DMS53 treated with DMSO at 0.1 percent for 48 hours (cell line): ENCODE measurements around the gene GALNT11.
"Not testable (repeated sequence)": the region's sequence is repeated elsewhere in the genome, so short reads cannot be mapped to it uniquely, and the experiment has no call there.

Experiments used
- DNase-seq: peaks from one replicate; lab custom pipeline; 2025; ENCODE audit not compliant: unreplicated experiment; lab: John Stamatoyannopoulos, UW

GALNT11 gene

DNA sequence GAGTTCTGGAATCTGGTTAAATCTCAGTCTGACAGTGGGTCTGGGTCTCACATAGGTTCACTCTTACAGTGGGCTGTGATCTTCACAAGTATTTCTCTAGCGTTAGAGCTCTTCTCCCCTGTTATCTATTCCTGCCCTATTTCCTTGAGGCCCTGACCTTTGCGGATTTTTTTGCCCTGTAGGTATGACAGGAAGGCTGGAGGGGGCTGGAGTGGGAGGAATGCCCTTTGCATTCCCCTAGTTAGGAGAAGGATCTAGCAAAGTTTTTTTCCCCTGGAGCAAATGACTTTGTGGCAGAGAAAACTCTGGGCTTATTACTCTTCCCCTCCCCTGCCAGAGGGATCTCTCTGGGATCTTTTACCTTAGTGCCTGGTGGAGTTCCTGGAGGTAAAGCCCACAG, 49.2 kb downstream of the GALNT11 start:
- no peak for DNase-seq

DNA sequence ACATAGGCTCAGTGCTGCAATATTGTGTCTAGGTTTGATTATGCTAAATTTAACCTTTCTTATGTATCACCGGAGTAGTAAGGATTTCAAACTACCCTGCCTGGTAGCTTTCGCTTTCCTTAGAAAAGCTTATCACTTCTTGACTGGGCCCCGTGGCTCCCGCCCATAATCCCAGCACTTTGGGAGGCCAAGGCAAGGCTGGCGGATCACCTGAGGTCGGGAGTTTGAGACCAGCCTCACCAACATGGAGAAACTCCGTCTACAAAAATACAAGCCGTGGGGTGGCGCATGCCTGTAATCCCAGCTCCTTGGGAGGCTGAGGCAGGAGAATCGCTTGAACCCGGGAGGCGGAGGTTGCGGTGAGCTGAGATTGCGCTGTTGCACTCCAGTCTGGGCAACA, 49.9 kb downstream of the GALNT11 start:
- DNase-seq, result not testable (repeated sequence)

DNA sequence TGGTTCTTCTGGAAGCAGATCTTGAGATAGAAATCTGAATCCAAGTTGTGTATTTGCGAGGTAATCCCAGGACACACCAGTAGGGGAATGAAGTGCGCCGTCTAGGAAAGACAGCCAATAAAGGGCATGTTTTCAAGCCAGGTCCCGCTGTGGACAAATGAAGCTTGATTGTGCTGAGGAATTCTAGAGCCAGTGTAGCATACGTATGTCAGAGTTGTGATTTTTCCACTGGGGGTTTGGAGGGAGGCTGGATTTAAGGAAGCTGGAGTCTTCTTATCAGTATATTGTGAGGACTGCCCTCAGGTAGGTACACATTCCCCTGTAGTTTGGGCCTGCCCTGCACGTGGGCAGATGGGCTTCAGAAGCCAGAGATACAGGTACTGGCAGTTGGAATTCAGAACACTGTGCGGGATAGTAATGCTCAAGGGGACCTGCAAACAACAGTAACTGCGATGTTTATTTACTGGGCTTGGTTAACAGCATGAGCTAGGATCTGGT, 50.9 kb downstream of the GALNT11 start:
- no peak for DNase-seq

DNA sequence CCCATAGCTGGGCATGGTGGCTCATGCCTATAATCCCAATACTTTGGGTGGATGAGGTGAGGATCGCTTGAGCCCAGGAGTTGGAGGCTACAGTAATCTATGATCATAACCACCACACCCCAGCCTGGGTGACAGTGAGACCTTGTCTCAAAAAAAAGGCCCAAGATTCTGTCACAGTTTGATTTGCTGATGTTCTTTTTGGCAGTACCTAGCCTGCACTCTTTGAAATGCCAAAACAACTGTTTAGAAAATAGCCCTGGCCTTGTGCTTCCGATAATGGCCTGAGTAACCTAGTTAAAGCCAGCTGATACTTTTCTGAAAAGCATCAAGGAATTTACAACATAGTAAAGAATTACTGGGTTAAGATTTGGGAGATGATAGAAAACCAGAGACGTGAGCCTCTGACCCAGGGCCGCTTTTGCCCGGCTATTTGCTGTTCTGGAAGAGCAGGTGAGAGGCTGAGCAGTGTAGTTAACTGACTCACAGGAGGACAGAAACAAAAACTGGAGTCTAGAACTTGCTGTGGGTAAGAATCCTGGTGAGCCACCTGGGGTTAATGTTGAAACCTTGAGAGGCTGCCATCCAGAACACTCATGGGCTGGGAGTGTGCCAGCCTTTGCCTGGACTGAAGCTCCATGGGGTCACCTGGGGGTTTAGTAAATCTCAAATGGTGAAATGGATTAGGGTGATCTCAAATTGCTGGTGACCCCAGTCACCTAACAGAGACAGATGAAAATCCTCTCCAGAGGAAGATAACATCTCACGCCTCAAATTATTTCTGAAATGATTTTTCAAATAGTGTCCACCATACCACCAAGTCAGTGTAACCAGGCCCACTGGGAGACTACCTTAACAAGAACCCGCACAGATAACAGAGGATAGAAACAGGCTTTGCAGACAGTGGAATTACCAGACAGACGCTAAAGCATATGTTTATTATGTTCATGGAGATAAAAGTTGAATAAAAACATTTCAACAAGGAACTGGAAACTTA, 51.8 kb downstream of the GALNT11 start:
- no peak for DNase-seq

DNA sequence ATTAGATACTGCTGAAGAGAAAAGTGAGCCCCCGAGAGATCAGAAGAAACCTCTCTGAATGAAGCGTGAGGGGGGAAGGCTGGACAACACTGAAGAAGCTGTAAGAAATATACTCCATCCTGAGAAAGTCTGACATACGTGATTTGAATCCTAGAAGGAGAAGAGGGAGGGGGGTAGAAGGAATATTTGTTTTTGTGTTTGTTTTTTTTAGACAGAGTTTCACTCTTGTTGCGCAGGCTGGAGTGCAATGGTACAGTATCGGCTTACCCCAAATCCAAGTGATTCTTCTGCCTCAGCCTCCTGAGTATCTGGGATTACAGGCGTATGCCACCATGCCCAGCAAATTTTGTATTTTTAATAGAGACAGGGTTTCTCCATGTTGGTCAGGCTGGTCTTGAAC, 52.6 kb downstream of the GALNT11 start:
- DNase-seq, result no peak

DNA sequence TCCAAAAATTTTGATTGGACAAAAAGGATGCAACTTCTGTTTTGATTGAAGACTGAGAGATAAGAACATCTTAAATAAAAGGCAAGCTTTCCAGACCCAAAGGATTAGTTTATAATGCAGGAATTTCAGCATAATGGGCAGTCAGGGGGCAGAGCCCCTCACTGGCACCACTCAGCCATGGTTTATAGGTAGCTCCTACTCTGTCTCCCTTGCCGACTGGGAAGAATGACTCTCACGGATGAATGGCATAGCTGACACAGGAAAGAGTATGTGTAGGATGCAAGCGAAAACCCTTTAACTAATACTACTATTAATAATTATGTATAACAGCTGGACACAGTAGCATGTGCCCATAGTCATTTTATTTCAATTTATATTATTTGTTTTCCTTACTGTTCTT, 53.3 kb downstream of the GALNT11 start:
- DNase-seq, result no peak

DNA sequence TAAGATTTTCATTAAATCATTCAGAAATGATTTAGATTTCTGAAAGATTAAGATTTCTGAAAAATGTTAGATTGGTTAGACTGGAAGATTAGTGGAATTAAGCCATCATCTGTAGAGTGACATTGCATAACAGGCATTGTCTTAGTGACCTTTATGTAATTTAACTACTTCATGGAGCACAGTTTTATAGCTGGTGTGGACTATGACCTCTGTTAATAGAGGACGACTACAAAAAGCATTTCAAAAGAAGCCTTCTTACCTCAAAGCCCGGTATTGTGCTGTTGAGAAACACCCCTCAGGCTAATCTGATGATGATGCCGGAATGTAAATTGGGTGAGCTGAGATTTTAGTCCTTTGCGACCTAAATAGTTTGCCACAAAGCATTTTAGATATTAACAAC, 55.6 kb downstream of the GALNT11 start:
- no peak for DNase-seq

DNA sequence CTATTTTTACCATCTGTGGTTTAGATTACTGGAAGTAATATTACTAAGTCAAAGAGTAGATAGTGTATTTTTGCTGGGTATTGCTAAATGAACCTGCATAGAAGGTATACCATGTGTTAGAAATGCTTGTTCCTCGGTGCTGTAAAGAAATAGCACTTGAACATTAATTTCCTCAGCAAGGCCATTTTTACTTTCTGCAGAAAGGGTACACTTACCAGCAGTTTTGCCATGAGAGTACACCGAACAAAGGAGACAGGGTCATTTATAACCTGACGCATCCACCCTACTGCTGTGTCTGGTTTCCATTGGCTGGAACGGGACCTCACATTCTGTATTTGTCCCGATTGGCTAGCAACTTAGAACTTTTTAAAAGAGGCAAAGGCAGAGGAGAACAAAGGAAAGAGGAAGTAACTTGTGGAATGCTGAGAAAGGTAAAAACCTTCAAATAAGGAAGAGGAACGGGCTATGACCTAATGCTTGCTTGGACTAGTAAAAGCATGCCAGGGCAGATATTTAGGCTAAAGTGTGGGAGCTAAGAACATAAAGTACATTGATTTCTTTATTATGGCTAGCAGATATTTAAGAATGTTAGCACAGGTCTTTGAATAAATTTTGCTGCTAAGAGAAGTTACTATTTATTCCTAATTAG, 56.7 kb downstream of the GALNT11 start:
- DNase-seq, result not testable (repeated sequence)

DNA sequence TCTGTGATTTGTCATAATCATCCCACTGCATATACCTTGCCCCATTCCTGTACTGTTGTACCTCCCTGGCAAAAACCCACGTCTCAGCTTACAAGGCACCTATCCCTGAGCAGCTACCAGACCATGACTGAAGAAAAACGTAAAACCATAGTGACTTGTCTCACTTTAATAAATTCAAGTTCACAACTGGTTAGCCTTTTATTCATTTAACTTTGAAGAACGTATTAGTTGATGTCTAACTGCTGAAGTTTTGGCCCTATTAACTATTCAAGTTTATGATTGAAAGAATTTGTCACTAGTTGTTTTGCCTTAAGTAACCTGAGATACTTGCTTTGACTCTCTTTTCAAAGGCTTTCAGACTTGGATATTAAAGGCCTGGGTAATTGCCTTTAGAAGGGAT, 59.7 kb downstream of the GALNT11 start:
- DNase-seq, result no peak

DNA sequence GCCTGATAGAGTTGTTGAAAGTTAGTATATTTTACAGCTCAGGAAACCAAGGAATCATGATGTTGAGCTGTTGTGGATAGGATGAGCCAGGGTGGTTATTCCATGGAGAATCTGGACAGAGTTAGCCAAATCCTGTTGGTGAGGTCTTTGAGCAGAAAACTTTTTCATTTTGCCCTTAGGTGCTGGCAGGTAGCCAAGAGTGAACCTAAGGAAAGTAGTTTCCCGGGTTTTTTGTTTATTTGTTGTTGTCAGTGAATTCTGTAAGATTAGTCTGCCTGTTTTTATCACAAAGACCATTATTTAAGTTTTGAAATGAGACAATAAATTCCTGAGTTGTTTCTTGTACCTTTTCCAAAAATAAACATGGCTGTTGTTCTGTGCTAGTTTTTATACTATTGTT, 61.0 kb downstream of the GALNT11 start:
- DNase-seq, result no peak

DNA sequence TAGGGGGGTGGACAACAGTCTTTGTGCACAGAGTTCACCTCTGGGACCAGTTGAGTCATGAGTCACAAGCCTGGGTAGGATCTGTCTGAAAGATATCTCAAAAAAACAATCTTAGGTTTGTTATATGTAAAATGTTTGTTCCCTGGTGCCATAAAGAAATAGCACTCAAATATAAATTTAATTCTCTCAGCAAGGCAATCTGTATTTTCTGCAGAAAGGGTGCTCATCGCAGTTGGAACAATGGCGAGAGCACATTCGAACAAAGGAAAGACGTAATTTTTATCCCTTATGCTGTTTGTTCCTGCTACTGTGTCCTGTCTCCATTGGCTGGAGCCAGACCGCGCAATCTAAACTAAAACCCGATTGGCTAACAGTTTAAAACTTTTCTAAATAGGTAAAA, 63.7 kb downstream of the GALNT11 start:
- DNase-seq, result no peak

DNA sequence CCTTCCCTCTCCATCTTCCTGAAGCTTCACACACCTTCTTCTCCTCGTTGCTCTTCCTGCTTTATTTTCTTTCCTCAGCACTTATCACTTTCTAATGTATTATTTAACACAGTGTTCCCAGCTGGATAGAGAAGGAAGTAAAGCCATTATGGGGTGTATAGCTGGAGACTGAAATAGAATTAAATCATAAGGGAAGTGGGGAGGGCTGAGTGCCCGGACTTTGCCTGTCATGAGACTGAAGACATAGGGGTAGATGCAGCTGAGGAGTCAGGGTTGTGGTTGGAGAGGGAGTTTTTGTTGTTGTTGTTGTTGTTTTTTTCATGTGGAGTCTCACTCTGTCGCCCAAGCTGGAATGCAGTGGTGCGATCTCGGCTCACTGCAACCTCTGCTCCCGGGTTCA, 65.3 kb downstream of the GALNT11 start:
- DNase-seq, result no peak

DNA sequence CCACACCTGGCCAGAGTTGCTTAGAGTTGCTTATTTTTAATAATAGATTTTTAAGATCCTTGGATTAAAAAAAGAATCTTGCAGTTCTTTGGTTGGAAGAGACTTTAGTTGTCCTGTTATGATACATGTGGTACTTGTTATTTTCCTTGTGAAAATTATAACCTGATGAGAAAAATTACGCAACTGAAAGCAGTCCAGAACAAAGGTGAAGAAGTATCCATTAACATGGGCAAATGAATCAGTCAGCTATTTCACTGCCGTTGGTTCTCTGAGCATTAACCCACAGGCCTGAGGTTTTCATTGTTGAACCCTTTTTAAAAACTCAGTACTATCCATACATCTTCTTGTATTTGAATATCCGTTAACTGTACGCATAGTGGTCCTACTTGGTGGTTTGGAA, 68.2 kb downstream of the GALNT11 start:
- no peak for DNase-seq

DNA sequence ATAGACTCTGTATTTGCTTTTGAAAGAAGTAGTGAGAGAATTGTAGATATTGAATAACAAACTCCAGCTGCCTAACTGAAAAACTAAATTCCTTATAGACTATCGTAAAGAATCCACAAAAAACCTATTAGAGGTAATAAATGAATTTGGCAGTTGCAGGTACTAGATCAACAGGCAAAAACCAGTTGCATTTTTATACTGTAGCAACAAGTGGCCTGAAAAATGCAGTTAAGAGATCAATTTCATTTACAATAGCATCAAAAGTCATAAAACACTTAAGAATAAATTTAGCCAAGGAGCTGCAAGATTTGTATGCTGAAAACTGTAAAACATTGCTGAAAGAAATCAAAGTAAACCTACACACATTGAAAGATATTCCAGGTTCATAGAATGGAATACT, 70.3 kb downstream of the GALNT11 start:
- no peak for DNase-seq

DNA sequence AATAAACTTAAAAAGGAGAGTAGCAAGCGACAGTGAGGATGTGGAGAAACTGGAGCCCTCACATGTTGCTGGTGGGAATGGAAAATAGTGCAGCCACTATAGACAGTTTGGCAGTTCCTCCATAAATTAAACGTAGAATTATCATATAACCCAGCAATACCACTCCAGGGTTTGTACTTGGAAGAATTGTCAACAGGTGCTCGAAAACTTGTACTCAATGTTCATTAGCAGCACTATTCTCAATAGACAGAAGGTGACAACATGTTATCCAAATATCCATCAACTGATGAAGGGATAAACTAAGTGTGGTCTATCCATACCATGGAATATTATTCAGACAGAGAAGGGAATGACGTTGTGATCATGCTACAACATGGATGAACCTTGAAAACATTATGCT, 71.9 kb downstream of the GALNT11 start:
- no peak for DNase-seq

DNA sequence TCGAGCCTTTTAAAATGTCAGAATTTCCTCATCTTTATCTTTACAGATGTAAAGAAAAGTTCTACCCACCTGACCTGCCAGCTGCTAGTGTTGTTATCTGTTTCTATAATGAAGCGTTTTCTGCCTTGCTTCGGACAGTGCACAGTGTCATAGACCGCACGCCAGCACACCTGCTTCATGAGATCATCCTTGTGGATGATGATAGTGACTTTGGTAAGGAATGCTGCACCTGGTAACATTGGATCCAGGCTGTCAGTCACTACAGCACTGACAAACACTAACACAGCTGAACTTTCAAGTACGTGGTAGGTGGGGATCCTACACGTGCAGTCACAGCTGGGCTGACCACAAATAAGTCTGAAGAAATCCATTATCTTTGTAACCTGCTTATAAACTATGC, 77.6 kb downstream of the GALNT11 start:
- no peak for DNase-seq

DNA sequence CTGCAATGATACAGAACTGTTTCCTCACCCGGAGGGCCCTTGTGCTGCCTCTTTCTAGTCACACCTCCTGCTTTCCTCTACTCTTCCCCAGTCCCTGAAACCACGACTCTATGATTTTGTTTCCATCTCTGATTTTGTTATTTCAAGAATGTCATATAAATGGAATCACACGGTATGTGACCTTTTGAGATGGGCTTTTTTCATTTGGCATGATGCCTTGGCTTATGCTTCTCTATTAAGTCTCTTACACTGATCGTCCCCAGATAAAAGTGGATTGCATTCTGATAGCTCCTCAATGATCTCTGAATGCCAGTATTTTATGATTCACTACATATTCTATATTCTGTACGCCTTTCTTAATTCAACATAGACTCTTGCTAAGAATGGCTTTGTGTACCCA, 78.2 kb downstream of the GALNT11 start:
- no peak for DNase-seq

DNA sequence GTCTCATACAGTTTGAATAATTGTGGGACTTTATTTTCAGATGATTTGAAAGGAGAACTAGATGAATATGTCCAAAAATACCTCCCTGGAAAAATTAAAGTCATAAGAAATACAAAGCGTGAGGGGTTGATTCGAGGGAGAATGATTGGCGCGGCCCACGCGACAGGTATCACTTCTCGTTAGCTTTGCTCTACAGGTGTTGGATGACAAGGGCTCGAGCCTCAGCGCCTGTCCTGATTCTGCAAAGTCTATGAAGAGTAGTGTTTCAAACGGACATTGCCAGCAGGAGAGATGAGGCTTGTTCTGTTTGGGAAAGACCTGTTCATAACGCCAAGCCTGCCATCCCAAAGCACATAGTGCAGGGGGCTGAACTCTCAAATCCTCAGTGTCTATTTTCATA, 79.7 kb downstream of the GALNT11 start:
- no peak for DNase-seq

DNA sequence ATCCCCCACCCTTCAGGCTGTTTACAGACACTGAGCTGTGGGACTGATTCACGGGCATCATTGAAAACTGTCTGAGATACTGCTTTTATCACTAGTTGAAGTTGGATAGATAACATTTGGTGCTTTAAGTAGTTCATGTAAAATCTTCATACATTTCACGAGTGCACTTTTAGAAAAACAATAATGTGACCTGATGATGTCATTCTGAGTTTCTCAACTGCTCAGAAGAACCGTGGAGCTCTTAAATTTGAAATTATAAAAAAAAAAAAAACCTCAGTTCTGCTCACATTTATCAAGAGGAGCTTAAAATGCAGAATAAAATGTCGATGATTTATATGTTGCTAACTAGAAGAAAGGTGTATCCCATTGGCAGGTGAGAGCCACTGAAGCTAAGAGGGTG, 81.5 kb downstream of the GALNT11 start:
- DNase-seq, result no peak

DNA sequence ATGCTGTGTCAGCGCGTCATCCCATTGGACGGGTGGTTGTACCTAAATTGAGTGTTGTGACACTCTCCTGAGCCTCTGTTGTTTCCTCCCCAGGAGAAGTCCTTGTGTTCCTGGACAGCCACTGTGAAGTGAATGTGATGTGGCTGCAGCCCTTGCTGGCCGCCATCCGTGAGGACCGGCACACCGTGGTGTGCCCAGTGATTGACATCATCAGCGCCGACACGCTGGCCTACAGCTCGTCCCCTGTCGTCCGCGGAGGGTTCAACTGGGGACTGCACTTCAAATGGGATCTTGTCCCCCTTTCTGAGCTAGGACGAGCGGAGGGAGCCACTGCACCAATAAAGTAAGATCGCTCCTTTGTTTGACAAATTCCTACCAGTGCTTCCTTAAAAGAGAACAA, 82.5 kb downstream of the GALNT11 start:
- DNase-seq, result no peak

DNA sequence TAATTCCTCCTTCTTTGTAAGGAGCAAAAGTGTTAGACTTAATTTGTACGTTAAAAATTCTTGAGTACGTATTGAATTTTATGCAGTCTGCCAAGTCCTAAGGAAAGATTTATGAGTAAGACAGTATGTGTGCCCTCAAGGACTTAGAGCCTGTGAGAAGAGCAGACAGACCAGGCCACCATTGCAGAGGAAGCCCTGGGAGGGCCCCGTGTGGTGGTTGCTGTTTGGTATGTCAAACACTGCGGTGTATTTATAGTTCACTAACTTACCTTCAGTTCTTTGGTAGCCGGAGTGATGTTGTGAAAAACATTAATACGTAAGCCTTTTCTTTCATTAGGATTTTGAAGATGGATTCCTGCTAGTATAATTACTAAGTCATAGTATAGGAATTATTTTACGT, 82.9 kb downstream of the GALNT11 start:
- DNase-seq, result no peak

DNA sequence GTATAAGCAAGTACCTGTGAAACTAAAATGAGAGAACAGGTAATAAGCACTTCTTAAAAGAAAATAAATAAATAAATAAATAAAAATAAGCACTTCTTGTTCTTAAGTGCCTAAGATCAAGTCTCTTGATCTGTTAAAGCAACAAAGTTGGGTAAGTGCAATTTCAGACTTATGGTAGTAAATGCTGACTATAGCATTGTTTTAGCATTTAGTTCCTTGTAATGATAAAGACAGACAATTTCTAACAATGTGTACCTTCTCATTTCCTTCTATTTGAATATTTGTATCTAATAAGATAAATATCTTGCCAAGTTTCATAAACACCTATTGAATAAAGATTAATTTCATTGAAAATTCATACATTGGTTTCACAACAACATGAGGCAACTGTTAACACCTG, 87.4 kb downstream of the GALNT11 start:
- no peak for DNase-seq
